Measurements from ENCODE around the gene CLDN5.

The CLDN5 gene

DNA sequence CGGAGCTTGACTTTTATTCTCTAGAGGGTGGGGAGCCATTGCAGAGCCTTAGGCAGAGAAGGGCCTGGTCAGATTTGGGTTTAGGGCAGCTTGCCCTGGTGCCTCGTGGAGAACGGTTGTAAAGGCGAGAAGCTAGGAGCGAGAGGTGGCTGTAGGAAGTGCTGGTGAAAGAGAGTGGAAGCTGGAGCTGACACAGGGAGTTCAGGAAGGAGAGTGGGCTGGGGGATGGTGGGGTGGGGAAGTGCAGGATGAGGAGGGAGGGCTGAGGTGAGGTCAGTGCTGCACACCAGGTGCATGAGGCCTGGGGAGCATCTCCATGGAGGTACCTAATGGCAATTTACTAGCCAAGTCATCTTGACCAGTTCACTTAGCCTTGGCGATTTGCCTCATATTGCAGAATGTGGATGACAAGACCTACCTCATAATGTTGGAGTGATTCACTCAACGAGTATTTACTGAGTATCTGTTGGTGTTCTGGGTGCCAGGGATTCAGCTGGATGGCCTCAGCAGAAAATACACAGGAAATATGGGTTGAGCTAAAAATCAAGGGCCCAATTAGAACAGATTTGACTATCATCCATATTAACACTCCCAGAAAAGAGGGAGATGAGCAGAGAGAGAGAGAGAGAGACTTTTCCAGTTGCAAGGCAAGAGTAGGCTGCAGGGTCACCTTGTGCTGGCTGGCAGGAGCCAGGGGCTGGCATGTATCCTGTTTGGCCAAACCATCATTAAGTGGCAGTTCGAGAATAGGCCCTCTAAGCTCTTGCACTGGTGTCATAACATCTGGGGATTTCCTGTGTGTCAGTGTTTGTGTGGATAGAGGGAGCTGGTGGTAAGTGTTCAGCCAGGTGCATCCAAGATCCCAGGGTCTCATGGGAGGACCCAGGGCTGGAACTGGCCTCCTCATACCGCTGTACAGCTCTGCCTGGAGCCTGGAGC is 44.4 kb upstream of the CLDN5 start:
- Histone ChIP-seq H2BK120ac (ENCODE audit: low read depth, low read length) (no peak overlapping the region), H3K4me3 (ENCODE audit: low read length) (no peak overlapping the region), H3K27me3 (ENCODE audit: insufficient read depth, low read length, poor library complexity) (no peaks in the 10 kb centered on the region), H3K23ac (ENCODE audit: low read length) (no peak overlapping the region), H3K18ac (ENCODE audit: low read length) (no peak overlapping the region), H3K9ac (ENCODE audit: low read length) (no peak overlapping the region), H2BK5ac (ENCODE audit: low read length) (no peak overlapping the region), H3K4me2 (ENCODE audit: low read length) (no peak overlapping the region), H3K79me1 (ENCODE audit: low read length) (no peaks in the 10 kb centered on the region), H4K5ac (ENCODE audit: low read length) (no peak overlapping the region), H3K4me1 (ENCODE audit: control insufficient read depth, low read depth, low read length) (no peaks in the 10 kb centered on the region), H4K8ac (ENCODE audit: low read depth, low read length) (no peak overlapping the region), H2BK15ac (replicated peaks; ENCODE audit: low read depth) (no peak overlapping the region), H2AK5ac (ENCODE audit: low read length) (no peak overlapping the region), H3K27ac (ENCODE audit: low read depth, low read length) (no peak overlapping the region), H3K36me3 (ENCODE audit: control insufficient read depth, insufficient read depth, low read length) (no peaks in the 10 kb centered on the region), H3K56ac (ENCODE audit: low read length) (no peak overlapping the region), H3K4ac (ENCODE audit: low read depth, low read length) (no peak overlapping the region), H3K79me2 (ENCODE audit: control insufficient read depth, insufficient read depth, low read length) (no peaks in the 10 kb centered on the region)
- DNase-seq, result no peak
- no CpG with 5 or more reads among the region's 9 CpGs for WGBS (ENCODE audit: extremely low coverage, insufficient coverage, low lambda C conversion rate)

DNA sequence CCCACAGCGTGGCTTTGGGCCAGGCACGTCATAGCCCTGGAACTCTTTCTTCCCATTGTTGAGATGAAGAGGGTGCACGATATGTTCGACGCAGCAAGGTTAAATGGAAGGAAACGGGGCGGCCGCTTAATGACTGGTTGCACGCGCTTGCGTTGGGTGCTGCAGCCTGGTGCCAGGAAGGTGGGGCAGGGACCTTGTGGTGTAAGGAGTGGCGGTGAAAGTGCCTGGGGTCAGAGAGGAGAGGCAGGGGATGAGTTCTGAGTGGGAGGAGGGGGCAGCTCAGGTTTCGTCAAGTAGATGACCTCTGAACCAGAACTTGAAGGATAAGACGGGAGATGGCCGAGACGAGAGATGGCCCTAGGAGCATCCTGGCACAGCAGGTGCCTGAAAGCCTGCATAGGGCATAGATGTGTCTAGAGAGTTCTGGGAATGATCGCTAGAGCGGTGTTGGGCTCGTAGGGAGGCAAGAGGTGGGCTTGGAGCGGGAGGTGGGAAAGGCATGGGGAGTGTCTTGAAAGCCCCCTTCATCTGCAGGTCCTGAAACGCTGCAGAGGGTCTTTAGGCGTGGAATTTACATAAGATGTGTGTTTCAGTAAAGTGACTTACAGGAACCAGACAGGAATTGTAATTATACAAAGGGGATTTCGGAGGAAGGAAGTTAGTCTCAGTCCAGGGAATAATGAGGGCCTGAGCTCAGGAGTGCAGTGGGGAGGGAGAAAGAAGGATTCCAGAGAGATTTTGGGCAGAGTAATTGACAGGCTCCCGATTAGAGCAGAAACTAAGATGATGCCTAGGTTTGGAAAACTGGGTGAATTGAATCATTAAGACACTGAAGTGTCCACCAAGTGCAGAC is 43.2 kb upstream of the CLDN5 start:
- Histone ChIP-seq H3K23ac (ENCODE audit: low read length) (no peak overlapping the region), H3K4me1 (ENCODE audit: control insufficient read depth, low read depth, low read length) (no peaks in the 10 kb centered on the region), H2BK120ac (ENCODE audit: low read depth, low read length) (no peak overlapping the region), H3K4ac (ENCODE audit: low read depth, low read length) (no peak overlapping the region), H2BK15ac (replicated peaks; ENCODE audit: low read depth) (no peak overlapping the region), H4K8ac (ENCODE audit: low read depth, low read length) (no peak overlapping the region), H3K27ac (ENCODE audit: low read depth, low read length) (no peak overlapping the region), H3K79me1 (ENCODE audit: low read length) (no peaks in the 10 kb centered on the region), H3K9ac (ENCODE audit: low read length) (no peak overlapping the region), H3K18ac (ENCODE audit: low read length) (no peak overlapping the region), H3K4me3 (ENCODE audit: low read length) (no peak overlapping the region), H3K4me2 (ENCODE audit: low read length) (no peak overlapping the region), H4K5ac (ENCODE audit: low read length) (no peak overlapping the region), H3K56ac (ENCODE audit: low read length) (no peak overlapping the region), H2AK5ac (ENCODE audit: low read length) (no peak overlapping the region), H3K27me3 (ENCODE audit: insufficient read depth, low read length, poor library complexity) (no peaks in the 10 kb centered on the region), H2BK5ac (ENCODE audit: low read length) (no peak overlapping the region), H3K79me2 (ENCODE audit: control insufficient read depth, insufficient read depth, low read length) (no peaks in the 10 kb centered on the region), H3K36me3 (ENCODE audit: control insufficient read depth, insufficient read depth, low read length) (no peaks in the 10 kb centered on the region)
- no peak for DNase-seq
- no CpG with 5 or more reads among the region's 24 CpGs for WGBS (ENCODE audit: extremely low coverage, insufficient coverage, low lambda C conversion rate)

DNA sequence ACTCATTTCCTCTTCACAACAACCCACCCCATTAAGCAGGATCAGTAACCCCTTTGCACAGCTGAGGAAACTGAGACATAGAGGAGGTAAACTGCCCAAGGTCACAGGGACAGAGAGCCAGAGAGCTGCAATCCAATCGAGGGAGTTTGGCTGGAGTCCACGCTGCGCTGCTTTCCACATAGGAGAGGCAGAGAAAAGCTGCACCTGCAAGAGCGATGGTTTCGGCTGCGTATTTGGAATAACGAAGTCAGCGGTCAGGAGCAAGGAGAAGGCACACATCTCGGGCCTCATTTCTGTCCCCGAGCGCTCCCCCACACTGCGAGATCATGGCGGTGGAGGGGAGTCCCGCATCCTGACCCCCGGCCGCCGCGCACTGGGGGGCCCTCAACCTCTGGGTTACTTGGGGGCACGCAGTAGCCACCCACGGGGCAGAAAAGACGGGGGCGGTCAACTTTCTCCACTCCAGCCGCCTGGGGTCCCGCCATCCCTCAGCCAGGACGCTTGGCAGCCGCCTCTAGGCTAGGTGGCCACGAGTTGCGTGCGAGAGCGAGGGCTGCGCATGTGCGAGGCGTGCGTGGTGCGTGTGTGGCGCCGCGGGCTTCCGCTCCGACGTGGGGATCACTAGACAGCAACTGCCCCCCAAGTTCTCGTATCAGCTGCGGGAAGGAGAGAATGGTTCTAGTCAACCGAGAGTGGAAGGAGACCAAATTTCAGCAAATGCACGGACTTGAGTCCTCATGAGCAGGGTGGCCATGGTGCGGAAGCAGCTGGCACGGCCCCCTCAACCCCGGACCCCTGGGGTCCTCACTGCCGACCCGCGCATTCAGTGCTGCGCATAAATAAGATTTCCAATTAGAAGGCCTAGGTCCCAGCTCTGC is 42.3 kb upstream of the CLDN5 start:
- no peak for DNase-seq
- H3K36me3 ChIP-seq (ENCODE audit: control insufficient read depth, insufficient read depth, low read length), result no peaks in the 10 kb centered on the region
- no CpG with 5 or more reads among the region's 52 CpGs for WGBS (ENCODE audit: extremely low coverage, insufficient coverage, low lambda C conversion rate)
- no peak overlapping the region for H2AK5ac ChIP-seq (ENCODE audit: low read length)
- H3K27me3 ChIP-seq (ENCODE audit: insufficient read depth, low read length, poor library complexity), result no peaks in the 10 kb centered on the region
- H3K4me2 ChIP-seq (ENCODE audit: low read length), result no peak overlapping the region
- H2BK15ac ChIP-seq (replicated peaks; ENCODE audit: low read depth), result no peak overlapping the region
- no peak overlapping the region for H4K8ac ChIP-seq (ENCODE audit: low read depth, low read length)
- no peak overlapping the region for H3K56ac ChIP-seq (ENCODE audit: low read length)
- no peak overlapping the region for H3K9ac ChIP-seq (ENCODE audit: low read length)
- no peak overlapping the region for H3K4me3 ChIP-seq (ENCODE audit: low read length)
- H3K79me1 ChIP-seq (ENCODE audit: low read length), result no peaks in the 10 kb centered on the region
- H4K5ac ChIP-seq (ENCODE audit: low read length), result no peak overlapping the region
- H3K79me2 ChIP-seq (ENCODE audit: control insufficient read depth, insufficient read depth, low read length), result no peaks in the 10 kb centered on the region
- H3K18ac ChIP-seq (ENCODE audit: low read length), result no peak overlapping the region
- H3K4ac ChIP-seq (ENCODE audit: low read depth, low read length), result no peak overlapping the region
- no peaks in the 10 kb centered on the region for H3K4me1 ChIP-seq (ENCODE audit: control insufficient read depth, low read depth, low read length)
- no peak overlapping the region for H3K23ac ChIP-seq (ENCODE audit: low read length)
- no peak overlapping the region for H2BK5ac ChIP-seq (ENCODE audit: low read length)
- H3K27ac ChIP-seq (ENCODE audit: low read depth, low read length), result no peak overlapping the region
- no peak overlapping the region for H2BK120ac ChIP-seq (ENCODE audit: low read depth, low read length)

DNA sequence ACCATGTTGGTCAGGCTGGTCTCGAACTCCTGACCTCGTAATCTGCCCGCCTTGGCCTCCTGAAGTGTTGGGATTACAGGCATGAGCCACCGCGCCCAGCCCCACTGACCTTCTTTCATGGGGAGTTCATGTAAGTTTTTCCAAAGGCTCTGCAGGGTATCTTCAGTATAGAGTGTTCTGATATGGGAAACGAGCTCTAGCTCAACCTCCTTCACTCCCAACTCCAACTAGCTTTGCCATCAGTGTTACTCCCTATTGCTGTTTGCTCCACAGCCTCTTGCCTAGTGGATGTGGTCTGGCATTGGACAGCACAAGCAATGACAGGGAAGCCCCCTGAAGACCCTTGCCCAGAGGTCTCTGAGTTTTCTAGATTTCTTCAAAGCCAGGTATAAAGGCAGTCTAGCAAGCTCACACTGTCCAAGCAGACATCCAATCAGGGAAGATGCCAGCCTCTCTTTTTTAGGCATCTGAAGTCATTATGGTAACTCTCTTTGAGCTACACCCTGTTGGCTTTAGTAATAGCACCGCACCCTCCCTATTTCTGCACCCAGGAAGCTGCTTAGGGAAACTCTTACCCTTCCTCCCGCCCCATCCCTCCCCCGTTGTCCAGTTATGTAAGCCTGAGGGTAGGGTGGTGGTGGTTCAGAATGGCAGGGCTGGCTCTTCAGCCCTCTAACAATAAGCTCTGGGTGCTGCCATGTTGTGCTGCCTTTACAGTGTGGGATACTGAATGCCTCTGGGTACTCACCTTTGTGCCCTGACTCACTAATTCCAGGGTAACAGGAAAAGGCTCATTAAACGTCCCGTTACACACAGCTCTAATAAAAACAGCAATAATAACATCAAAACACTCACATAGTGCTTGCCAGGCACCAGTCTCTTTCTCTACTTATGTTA is 41.4 kb upstream of the CLDN5 start:
- Histone ChIP-seq H2BK5ac (ENCODE audit: low read length) (no peak overlapping the region), H4K5ac (ENCODE audit: low read length) (no peak overlapping the region), H3K9ac (ENCODE audit: low read length) (no peak overlapping the region), H3K4me2 (ENCODE audit: low read length) (no peak overlapping the region), H3K18ac (ENCODE audit: low read length) (no peak overlapping the region), H3K23ac (ENCODE audit: low read length) (no peak overlapping the region), H3K27me3 (ENCODE audit: insufficient read depth, low read length, poor library complexity) (no peaks in the 10 kb centered on the region), H2BK120ac (ENCODE audit: low read depth, low read length) (no peak overlapping the region), H3K4ac (ENCODE audit: low read depth, low read length) (no peak overlapping the region), H3K79me2 (ENCODE audit: control insufficient read depth, insufficient read depth, low read length) (no peaks in the 10 kb centered on the region), H3K79me1 (ENCODE audit: low read length) (no peaks in the 10 kb centered on the region), H3K27ac (ENCODE audit: low read depth, low read length) (no peak overlapping the region), H3K36me3 (ENCODE audit: control insufficient read depth, insufficient read depth, low read length) (no peaks in the 10 kb centered on the region), H4K8ac (ENCODE audit: low read depth, low read length) (no peak overlapping the region), H2AK5ac (ENCODE audit: low read length) (no peak overlapping the region), H3K4me1 (ENCODE audit: control insufficient read depth, low read depth, low read length) (no peaks in the 10 kb centered on the region), H3K56ac (ENCODE audit: low read length) (no peak overlapping the region), H3K4me3 (ENCODE audit: low read length) (no peak overlapping the region), H2BK15ac (replicated peaks; ENCODE audit: low read depth) (no peak overlapping the region)
- no peak for DNase-seq
- no CpG with 5 or more reads among the region's 11 CpGs for WGBS (ENCODE audit: extremely low coverage, insufficient coverage, low lambda C conversion rate)

DNA sequence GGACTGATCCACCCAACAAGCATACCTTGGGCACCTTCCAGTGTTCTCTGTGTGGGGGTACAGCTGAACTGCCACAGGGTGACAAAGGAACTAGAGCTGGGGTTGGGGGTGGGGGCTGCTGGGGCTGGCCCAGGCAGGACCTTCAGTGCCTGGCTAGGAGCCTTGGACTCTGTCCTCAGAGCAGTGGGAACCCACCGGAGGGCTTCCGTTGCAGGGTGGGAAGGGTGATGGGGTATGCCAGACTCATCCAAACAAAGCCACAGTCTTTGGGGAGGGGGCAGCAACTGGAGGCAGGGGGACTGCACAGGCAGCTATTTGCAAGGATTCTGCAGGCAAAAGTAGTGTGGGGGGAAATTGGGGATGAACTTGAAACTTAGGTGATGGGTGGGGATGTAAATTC is 35.7 kb upstream of the CLDN5 start:
- H4K5ac ChIP-seq (ENCODE audit: low read length), result no peak overlapping the region
- H3K27ac ChIP-seq (ENCODE audit: low read depth, low read length), result no peak overlapping the region
- no peaks in the 10 kb centered on the region for H3K4me1 ChIP-seq (ENCODE audit: control insufficient read depth, low read depth, low read length)
- no peak overlapping the region for H3K56ac ChIP-seq (ENCODE audit: low read length)
- no peak for DNase-seq
- H3K4me3 ChIP-seq (ENCODE audit: low read length), result no peak overlapping the region
- no peak overlapping the region for H2BK5ac ChIP-seq (ENCODE audit: low read length)
- H3K18ac ChIP-seq (ENCODE audit: low read length), result no peak overlapping the region
- no peak overlapping the region for H3K9ac ChIP-seq (ENCODE audit: low read length)
- no peaks in the 10 kb centered on the region for H3K27me3 ChIP-seq (ENCODE audit: insufficient read depth, low read length, poor library complexity)
- no peak overlapping the region for H3K4ac ChIP-seq (ENCODE audit: low read depth, low read length)
- no peak overlapping the region for H4K8ac ChIP-seq (ENCODE audit: low read depth, low read length)
- H2BK120ac ChIP-seq (ENCODE audit: low read depth, low read length), result no peak overlapping the region
- no CpG with 5 or more reads among the region's 2 CpGs for WGBS (ENCODE audit: extremely low coverage, insufficient coverage, low lambda C conversion rate)
- no peaks in the 10 kb centered on the region for H3K79me1 ChIP-seq (ENCODE audit: low read length)
- H3K79me2 ChIP-seq (ENCODE audit: control insufficient read depth, insufficient read depth, low read length), result no peaks in the 10 kb centered on the region
- H2BK15ac ChIP-seq (replicated peaks; ENCODE audit: low read depth), result no peak overlapping the region
- no peak overlapping the region for H3K4me2 ChIP-seq (ENCODE audit: low read length)
- no peak overlapping the region for H2AK5ac ChIP-seq (ENCODE audit: low read length)
- H3K23ac ChIP-seq (ENCODE audit: low read length), result no peak overlapping the region
- no peaks in the 10 kb centered on the region for H3K36me3 ChIP-seq (ENCODE audit: control insufficient read depth, insufficient read depth, low read length)

Measured in mesendoderm (in vitro differentiated cells).